MV-4-11 (cell line): ENCODE measurements around the gene CPA1.
A peak's percentile ranks its signal among the peaks of the same experiment; 100 is the strongest.

Experiments
- DNase-seq: peaks from one replicate; lab custom pipeline; 2025; lab: John Stamatoyannopoulos, UW

CPA1 gene

DNA sequence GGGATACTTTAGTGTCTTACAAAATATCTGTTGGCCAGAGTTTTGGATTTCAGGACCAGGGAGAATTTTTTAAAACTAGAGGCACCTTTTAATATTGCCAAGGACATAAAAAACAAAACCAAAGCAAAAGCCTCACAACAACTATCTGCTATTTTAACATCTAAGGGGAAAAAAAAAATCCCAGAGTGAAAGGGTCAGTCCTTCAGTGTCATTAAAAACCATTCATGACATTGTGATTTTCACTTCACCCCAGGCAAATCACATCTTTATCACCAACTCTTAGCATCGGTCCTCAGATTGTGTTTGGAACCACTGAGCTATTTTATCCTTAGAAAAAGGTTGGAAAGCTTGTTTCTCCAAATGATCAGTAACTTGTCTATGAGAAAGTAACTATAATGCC, 49.8 kb downstream of the CPA1 start:
- no peak for DNase-seq

DNA sequence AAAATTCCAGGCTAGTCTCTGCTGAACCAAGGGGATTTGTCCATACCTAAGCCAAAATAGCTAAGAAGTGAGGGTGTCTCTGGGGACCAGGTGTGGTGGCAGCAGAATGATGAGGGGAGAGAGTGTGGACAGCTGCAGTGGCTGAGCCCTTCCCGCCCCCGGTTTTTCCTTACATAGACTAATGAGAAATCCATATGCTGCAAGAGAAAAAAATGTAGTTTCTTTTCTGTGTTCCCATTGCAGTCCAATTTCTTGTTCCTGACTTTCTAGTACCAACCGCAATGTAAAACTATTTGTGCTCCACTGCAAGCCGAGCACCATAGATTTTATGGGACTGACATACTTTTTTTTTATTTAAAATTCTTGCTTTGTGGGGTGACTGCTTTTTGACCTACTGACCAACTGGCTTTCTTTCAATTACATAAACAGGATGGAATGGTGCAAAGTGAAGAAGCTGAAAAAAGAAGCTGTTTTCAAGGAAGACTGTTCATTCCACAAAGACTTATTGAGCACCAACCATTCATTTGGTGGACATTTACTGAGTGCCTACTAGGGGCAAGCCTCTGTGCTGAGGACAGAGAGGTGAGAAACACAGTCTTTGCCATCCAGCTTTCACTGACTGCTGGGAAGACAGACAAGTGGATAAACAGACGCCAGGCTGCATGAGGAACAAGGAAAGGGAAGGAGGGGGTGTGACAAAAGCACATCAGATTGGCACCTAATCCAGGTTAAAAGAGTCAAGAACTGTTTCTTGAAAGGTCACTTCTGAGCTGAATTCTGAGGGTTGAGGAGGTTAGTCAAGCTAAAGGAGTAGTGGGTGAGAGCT, 50.8 kb downstream of the CPA1 start:
- DNase-seq: no peak

DNA sequence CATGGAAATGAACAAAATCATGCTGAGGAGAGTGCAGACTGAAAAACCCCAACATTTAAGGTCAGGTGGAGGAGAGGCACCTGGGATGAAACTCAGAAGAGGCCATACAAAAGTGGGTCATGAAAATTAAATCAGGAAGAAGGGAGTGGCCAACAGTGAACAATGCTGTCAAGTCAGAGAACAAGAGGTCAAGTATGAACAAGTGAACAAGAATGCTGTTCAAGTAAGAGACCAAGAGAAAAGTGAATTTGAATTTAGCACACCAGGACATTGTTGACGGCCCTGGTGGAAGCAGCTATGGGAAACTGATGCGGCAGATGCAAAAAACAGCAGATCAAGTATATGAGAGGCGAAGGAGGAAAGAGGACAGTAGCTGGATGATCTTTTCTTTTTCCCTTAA, 52.6 kb downstream of the CPA1 start:
- no peak for DNase-seq

DNA sequence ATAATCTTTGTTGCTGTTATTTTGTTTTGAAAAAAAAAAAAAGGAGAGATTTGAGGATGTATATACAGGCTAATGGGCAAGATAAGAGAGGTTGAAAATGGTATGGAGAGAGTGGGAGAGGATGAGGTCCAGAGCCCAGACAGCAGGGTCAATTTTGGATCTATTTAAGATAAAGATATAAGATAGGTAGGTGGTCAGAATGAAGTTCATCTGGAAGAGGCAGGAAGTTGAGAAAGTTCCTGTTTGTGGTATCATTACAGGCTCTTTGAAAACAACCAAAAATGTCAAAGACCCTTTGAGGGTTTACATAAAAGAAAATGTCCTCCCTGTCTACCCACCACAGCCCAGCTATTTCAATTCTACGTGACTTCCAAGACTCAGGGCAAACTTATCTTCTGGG, 53.0 kb downstream of the CPA1 start:
- DNase-seq: peak; percentile 36

DNA sequence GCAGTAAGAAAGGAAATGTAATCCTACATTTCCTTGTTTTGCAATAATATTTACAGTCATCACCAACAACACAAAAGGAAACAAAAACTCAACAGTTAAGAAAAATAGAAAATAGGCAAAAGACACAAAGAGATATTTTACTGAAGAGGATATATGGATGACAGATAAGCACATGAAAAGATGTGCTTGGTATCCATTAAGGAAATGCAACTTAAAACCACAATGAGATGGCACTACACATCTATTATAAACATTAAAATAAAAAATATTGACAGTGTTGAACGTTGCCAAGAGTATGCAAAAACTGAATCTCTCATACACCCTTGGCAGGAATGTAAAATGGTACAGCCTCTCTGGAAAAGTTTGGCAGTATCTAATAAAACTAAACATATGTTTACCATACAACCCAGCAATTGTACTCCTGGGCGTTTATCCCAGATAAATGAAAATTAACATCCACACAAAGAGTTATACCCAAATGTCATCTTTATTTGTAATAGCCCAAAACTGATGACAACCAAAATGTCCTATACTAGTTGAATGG, 55.1 kb downstream of the CPA1 start:
- DNase-seq: no peak

DNA sequence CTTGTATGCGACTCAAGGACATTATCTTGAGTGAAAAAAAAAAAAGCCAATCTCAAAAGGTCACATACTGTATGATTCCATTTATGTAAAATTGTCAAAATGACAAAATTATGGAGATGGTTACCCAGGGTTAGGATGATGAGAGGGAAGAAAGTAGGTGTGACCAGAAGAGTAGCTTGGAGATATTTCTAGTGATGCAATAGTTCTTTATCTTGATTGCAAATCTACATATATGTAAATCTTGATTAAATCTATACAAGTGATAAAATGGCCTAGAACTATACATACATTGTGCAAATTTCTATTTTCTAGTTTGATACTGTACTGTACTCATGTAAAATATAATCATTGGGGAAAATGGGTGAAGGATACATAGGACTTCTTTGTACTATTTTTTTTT, 56.0 kb downstream of the CPA1 start:
- no peak for DNase-seq
